Tibial nerve (tissue), 4 donors: ENCODE data around the gene NAA38. TPM values are rescaled to one million over a fixed set of nuclear protein-coding genes. Genes with fewer than 3 reads are reported as not detected.
"Not testable (repeated sequence)": the region's sequence is repeated elsewhere in the genome, so short reads cannot be mapped to it uniquely, and the experiment has no call there.

Experiments
- DNase-seq, 2 donors: peaks; one replicate each; pipeline ENCODE4 v3.0.0-alpha.2; 2019; ENCODE audit warnings: low spot score in 2 of 2
- H3K27ac ChIP-seq, 4 donors: fragments of 200-600 bp; sonication (generic) in 3 of 4; one replicate each; pipeline ENCODE4 v1.5.1; 2017 to 2019; ENCODE audit warnings: mild to moderate bottlenecking in 1 of 4
- H3K27me3 ChIP-seq, 2 donors: fragments of 200-600 bp; sonication (generic) in 1 of 2; one replicate each; pipeline versions ENCODE4 v1.5.1 to v1.6.0; 2017 to 2019
- H3K36me3 ChIP-seq, 3 donors: fragments of 200-600 bp; sonication (generic); one replicate each; pipeline ENCODE4 v1.5.1; 2018 to 2019
- H3K4me1 ChIP-seq, 4 donors: fragments of 200-600 bp; sonication (generic) in 3 of 4; one replicate each; pipeline ENCODE4 v1.5.1; 2017 to 2019
- H3K4me3 ChIP-seq, 4 donors: fragments of 200-600 bp; sonication (generic) in 3 of 4; one replicate each; pipeline ENCODE4 v1.5.1; 2017 to 2019; ENCODE audit warnings: mild to moderate bottlenecking in 1 of 4, moderate library complexity in 1 of 4
- H3K9me3 ChIP-seq, 4 donors: fragments of 200-600 bp; sonication (generic) in 3 of 4; one replicate each; pipeline ENCODE4 v1.5.1; 2017 to 2019
- CTCF ChIP-seq, 5 experiments: fragments of 200-600 bp in 3 of 5; fragments of 450-650 bp in 2 of 5; sonication (generic) in 3 of 5; IDR thresholded peaks; one replicate each; pipeline ENCODE4 v1.5.1; 2016 to 2019; ENCODE audit warnings: antibody characterized with exemption in 5 of 5, mild to moderate bottlenecking in 3 of 5, moderate library complexity in 2 of 5
- EP300 ChIP-seq, 2 donors: sonication (generic); formaldehyde crosslinking; IDR thresholded peaks; one replicate each; pipeline ENCODE4 v1.6.1; 2017; ENCODE audit warnings: antibody characterized with exemption in 2 of 2, mild to moderate bottlenecking in 1 of 2
- POLR2A ChIP-seq, 2 donors: fragments of 450-650 bp; IDR thresholded peaks; one replicate each; pipeline ENCODE4 v1.6.1; 2017; ENCODE audit warnings: antibody characterized with exemption in 2 of 2, mild to moderate bottlenecking in 2 of 2, moderate library complexity in 2 of 2
- whole genome bisulfite sequencing, 2 donors: methylation state at CpG; one replicate each; pipeline ENCODE4 v1.1.5; 2018; 5-methylcytosine and 5-hydroxymethylcytosine counted together
- total RNA-seq, 4 donors: library from RNA; depleted of rRNA; stranded (reverse); fragments of >200 nt; gene quantifications; one replicate each; pipeline ENCODE4 v1.1.0, GENCODE V29; 2016

Gene NAA38
- total RNA-seq, 4 donors from 2014 or later: 104 to 198 (median 167) TPM

- Histone ChIP-seq H3K36me3 (peaks cover 0 to 17% (median 0%) of the 10 kb centered on the region in 3 donors), H3K4me3 (no peak overlapping the region), H3K27ac (no peak overlapping the region), H3K9me3 (no peaks in the 10 kb centered on the region), H3K27me3 (no peaks in the 10 kb centered on the region), H3K4me1 (peaks cover 0 to 15% (median 0%) of the 10 kb centered on the region in 4 donors)
- WGBS, 2 donors: 82 to 85% methylated on average over 2 of the region's 2 CpGs
- no peak for DNase-seq
- TF ChIP-seq POLR2A (IDR thresholded peaks at IDR 0.05) (no peak), CTCF (IDR thresholded peaks at IDR 0.05) (no peak), EP300 (IDR thresholded peaks at IDR 0.05) (no peak)
Observed at GRCh38 chr17:7875804-7876370, 18.5 kb upstream of the NAA38 start.

DNA sequence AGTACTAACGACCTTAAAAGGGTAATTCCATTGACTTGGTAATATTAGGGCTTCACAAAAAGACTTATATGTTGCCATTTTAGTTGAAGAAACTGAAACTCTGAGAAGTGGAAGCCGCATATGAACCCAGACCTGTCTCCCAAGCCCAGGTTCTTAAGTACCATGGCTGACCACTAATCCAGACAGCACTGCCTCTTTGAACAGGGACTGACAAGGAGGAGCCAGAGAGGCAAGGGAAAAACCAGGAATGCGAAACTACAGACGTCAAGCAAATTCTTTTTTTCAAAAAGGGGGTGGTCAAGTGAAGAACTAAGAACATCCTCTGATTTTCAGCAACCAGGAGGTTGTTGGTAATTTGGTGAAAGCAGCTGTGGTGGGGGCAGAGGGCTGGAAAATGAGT lies 15.7 kb upstream of the NAA38 start:
- no peak overlapping the region for H3K27ac ChIP-seq
- no peak for DNase-seq
- H3K9me3 ChIP-seq: no peaks in the 10 kb centered on the region
- no peak for TF ChIP-seq CTCF (IDR thresholded peaks at IDR 0.05)
- WGBS, 2 donors: 63 to 72% methylated on average over 4 of the region's 4 CpGs
- H3K4me3 ChIP-seq: no peak overlapping the region
- H3K36me3 ChIP-seq: no peaks in the 10 kb centered on the region
- no peaks in the 10 kb centered on the region for H3K4me1 ChIP-seq
- H3K27me3 ChIP-seq: no peaks in the 10 kb centered on the region

GRCh38 chr17:7867881-7868329 lies 10.5 kb upstream of the NAA38 start:
- Histone ChIP-seq H3K27me3 (no peaks in the 10 kb centered on the region), H3K36me3 (peaks cover 0 to 10% (median 0%) of the 10 kb centered on the region in 3 donors), H3K27ac (no peak overlapping the region), H3K4me3 (no peak overlapping the region), H3K4me1 (peaks cover 0 to 3% (median 0%) of the 10 kb centered on the region in 4 donors), H3K9me3 (no peaks in the 10 kb centered on the region)
- TF ChIP-seq POLR2A (IDR thresholded peaks at IDR 0.05) (no peak), EP300 (IDR thresholded peaks at IDR 0.05) (no peak), CTCF (IDR thresholded peaks at IDR 0.05) (no peak)
- 80 to 83% methylated on average over 5 of the region's 5 CpGs for WGBS, 2 donors
- DNase-seq: no peak

DNA sequence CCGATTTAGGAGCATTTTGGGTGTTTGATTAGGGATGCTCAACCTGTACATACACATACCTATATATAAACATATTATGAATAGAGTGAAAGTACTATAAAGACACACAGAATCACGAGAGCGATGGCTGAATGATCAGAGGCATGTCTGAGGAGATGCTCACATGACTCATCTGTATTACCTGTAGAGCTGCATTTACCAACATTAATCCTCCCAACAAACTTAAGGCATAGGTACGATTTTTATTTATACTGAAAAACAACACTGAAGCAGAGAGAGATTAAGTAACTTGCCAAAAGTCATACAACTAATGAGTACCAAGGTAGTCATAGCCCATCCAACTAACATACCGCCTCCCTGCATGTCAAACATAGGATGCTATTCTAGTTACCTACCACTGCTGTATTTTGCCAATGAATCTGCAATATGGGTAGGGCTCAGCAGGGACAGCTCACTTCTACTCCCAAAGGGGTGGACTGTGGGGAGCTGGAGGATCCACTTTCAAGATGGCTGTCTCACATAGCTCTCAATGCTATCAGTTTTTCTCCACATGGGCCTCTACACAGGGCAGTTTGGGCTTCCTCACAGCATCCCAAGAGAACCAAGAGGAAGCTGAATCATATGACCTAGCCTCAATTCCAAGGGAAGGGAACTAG lies 7.8 kb upstream of the NAA38 start:
- peaks cover 0 to 23% (median 0%) of the 10 kb centered on the region in 3 donors for H3K36me3 ChIP-seq
- no peaks in the 10 kb centered on the region for H3K9me3 ChIP-seq
- H3K27ac ChIP-seq: no peak overlapping the region
- no peak for DNase-seq
- H3K4me3 ChIP-seq: no peak overlapping the region
- peaks cover 0 to 6% (median 0%) of the 10 kb centered on the region in 4 donors for H3K4me1 ChIP-seq
- no peak for TF ChIP-seq CTCF (IDR thresholded peaks at IDR 0.05)
- no peak for TF ChIP-seq EP300 (IDR thresholded peaks at IDR 0.05)
- no peak for TF ChIP-seq POLR2A (IDR thresholded peaks at IDR 0.05)
- no peaks in the 10 kb centered on the region for H3K27me3 ChIP-seq
- WGBS, 2 donors: 85 to 93% methylated on average over 5 of the region's 5 CpGs

DNA sequence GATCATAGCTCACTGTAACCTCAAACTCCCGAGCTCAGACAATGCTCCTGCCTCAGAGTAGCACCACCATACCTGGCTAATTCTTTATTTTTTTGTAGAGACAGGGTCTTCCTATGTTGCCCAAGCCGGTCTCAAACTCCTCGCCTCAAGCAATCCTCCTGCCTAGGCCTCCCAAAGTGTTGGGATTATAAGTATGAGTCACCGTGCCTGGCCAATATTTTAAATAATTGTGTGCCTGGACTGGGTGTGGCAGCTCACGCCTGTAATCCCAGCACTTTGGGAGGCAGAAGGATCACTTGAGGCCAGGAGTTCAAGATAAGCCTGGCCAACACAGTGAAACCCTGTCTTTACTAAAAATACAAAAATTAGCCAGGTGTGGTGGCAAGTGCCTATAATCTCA lies 7.0 kb upstream of the NAA38 start:
- not testable (repeated sequence) for DNase-seq, H3K27me3 ChIP-seq
- WGBS, 2 donors: 75 to 84% methylated on average over 5 of the region's 5 CpGs

More for the DNA sequence above, 7.0 kb upstream of the NAA38 start:
- H3K27ac ChIP-seq, H3K4me1 ChIP-seq, H3K4me3 ChIP-seq, H3K9me3 ChIP-seq: not testable (repeated sequence)
- peaks cover 0 to 29% (median 0%) of the 10 kb centered on the region in 3 donors for H3K36me3 ChIP-seq
